AG04450 (cell line): ENCODE measurements around the gene KLRF1. TPM values are rescaled to one million over a fixed set of nuclear protein-coding genes. Genes with fewer than 3 reads are reported as not detected.

ENCODE experiments used
- CTCF ChIA-PET: fragments of 300-600, 350-600 bp; formaldehyde crosslinking; extraction: SDS; loops from one replicate; lab custom pipeline; 2022; ENCODE audit warnings: antibody characterized with exemption, inconsistent platforms; lab: Charles Lee
- POLR2A ChIA-PET: fragments of 350-600 bp; formaldehyde crosslinking; extraction: SDS; loops from one replicate; lab custom pipeline; 2021; ENCODE audit warnings: antibody characterized with exemption, inconsistent platforms; lab: Yijun Ruan, JAX
- DNase-seq: peaks from one replicate; pipeline ENCODE4 v3.0.0-alpha.2; 2011; ENCODE audit warnings: low read depth, low spot score
- H3K27ac ChIP-seq: one replicate; pipeline ENCODE4 v1.5.1; 2012; ENCODE audit warnings: low read depth, low read length, control low read depth
- H3K27me3 ChIP-seq: one replicate; pipeline ENCODE4 v1.6.0; 2012; ENCODE audit warnings: low read length; ENCODE audit not compliant: control insufficient read depth, insufficient read depth
- H3K4me3 ChIP-seq: 2 replicates; pipeline ENCODE4 v1.5.1; 2011; ENCODE audit warnings: mild to moderate bottlenecking, low read depth, low read length, control low read depth
- H3K9me3 ChIP-seq: 2 replicates; pipeline ENCODE4 v1.5.1; 2012; ENCODE audit warnings: low read length; ENCODE audit not compliant: control insufficient read depth, insufficient read depth
- CTCF ChIP-seq: IDR thresholded peaks from 2 replicates; pipeline ENCODE4 v1.5.1; 2011; ENCODE audit warnings: low read depth, low read length, control low read depth, inconsistent platforms
- polyA minus RNA-seq: library from RNA; depleted of rRNA, polyadenylated mRNA; stranded (reverse); fragments of >200 nt; gene quantifications from 2 replicates; pipeline ENCODE4 v1.2.3, GENCODE V29; 2011; rRNA and poly(A)+ RNA removed
- polyA plus RNA-seq: library from polyadenylated mRNA; depleted of rRNA; stranded (reverse); fragments of >200 nt; gene quantifications from 2 replicates; pipeline ENCODE4 v1.2.3, GENCODE V29; 2011; rRNA removed

KLRF1 gene
- polyA plus RNA-seq, result not detected in 2 replicates
- polyA minus RNA-seq, result not detected in 2 replicates

GRCh38 chr12:9827209-9827888 is at the start of gene KLRF1:
Gene KLRF1, plus strand, starts transcription at chr12:9827481. Its CDS starts 64 bp downstream, at chr12:9827545.
- ChIA-PET POLR2A (no interaction called here), CTCF (no interaction called here)
- Histone ChIP-seq H3K27me3 (no peaks in the 10 kb centered on the region), H3K4me3 (no peak within 1 kb of the TSS), H3K9me3 (no peaks in the 10 kb centered on the region), H3K27ac (no peak within 1 kb of the TSS)
- TF ChIP-seq CTCF, result no peak
- no peak for DNase-seq

- H3K27me3 ChIP-seq, result no peaks in the 10 kb centered on the region
- no peak overlapping the region for H3K4me3 ChIP-seq
- H3K9me3 ChIP-seq, result no peaks in the 10 kb centered on the region
- DNase-seq, result no peak
- ChIA-PET POLR2A (no interaction called here), CTCF (interaction anchor here (0.6 to 3.6 kb wide), 2 partner anchors 29 to 147 kb away, joined by 4 to 13 read pairs; no protein-coding TSS in a partner anchor)
- no peak overlapping the region for H3K27ac ChIP-seq
- no peak for TF ChIP-seq CTCF
Observed at GRCh38 chr12:9779209-9779608, 48.1 kb upstream of the KLRF1 start.

DNA sequence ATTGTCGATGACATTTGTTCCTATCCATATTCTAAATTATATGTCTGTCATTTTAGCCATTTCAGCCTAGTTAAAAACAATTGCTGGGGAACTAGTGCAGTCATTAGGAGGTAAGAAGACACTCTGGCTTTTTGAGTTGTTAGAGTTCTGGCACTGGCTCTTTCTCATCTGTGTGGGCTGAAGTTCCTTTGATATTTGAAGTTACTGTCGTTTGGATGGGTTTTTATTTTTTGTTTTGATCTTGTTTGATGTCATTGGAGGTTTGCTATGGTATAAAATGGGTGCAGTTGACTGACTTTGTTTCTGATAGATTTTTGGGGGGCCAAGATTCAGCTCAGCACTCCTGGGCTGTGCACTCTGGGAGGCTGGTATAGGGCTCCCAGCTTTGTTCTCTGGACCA is 45.9 kb upstream of the KLRF1 start:
- no peak for TF ChIP-seq CTCF
- CTCF ChIA-PET, result no interaction called here
- no peak overlapping the region for H3K27ac ChIP-seq
- POLR2A ChIA-PET, result no interaction called here
- no peak for DNase-seq
- no peaks in the 10 kb centered on the region for H3K27me3 ChIP-seq
- no peaks in the 10 kb centered on the region for H3K9me3 ChIP-seq
- no peak overlapping the region for H3K4me3 ChIP-seq

DNA sequence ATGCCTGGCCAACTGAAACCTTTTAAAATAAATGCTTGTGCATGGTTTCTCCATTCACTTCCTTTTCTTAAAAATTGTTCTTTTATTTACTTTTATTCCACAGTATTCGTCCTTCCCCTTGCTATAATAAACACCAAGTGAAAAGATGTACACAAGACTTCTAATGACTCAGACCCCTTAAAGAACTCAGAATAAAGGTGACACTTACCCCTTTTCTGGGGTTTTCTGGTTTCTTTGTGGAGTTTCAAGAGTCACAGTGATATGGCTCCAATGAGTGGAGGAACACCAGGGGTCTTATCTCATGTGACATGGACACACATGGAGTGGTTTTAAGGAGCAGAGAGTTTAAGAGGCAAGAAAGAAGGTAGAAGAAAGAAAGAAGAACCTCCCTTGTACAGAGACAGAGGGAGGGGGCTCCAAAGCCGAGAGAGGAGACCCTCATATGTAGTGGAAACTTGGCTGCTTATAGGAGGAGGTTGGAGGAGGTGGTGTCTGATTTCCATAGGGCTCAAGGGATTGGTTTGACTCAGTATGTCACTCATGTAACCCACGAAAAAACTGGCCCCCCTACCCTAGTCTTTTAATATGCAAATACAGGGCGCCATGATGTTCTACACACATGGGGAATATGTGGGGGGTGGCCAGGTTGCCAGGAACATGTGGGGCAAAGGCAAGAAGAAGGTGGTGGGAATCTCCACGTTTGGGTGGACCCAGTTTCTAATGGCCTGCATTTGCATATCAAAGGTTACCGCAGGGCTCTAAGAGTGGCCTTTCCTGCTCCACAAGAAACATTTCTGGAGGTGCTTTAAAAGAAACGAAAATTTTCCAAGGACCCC is 44.5 kb upstream of the KLRF1 start:
- POLR2A ChIA-PET, result no interaction called here
- no peak for DNase-seq
- H3K27me3 ChIP-seq, result no peaks in the 10 kb centered on the region
- CTCF ChIA-PET, result interaction anchor here (0.6 kb wide), 1 partner anchor 32 kb away, joined by 4 read pairs; no protein-coding TSS in a partner anchor
- H3K4me3 ChIP-seq, result no peak overlapping the region
- no peak for TF ChIP-seq CTCF
- no peak overlapping the region for H3K27ac ChIP-seq
- H3K9me3 ChIP-seq, result no peaks in the 10 kb centered on the region
